ENCODE measurements around the gene TENT4A. TPM values are rescaled to one million over a fixed set of nuclear protein-coding genes. Genes with fewer than 3 reads are reported as not detected.

TENT4A gene
- total and polyA plus RNA-seq, 8 donors: 3.5 to 37.4 (median 15.8) TPM

DNA sequence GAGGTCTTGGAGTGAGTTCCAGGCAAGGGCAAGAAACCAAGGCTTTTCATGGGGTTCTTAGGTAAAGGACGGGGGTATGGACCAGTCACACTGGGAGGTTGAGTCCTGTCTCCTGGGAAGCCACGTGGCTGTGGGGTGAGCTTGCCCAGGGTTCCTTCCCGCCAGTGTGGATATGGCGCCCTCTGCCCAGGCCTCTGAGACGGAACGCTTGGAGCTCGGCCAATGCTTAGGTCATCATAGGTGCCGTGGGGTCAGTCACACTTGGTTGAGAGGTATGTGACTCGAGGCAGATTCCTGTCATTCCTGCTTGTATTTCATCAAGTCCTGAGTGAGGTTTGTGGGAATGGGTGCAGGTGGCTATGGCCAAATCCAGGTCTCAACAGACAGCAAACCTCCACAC lies 46.2 kb downstream of the TENT4A start:
- H3K4me3 ChIP-seq: no peak overlapping the region
- peaks cover 27 to 48% (median 46%) of the 10 kb centered on the region in 4 donors for H3K36me3 ChIP-seq
- no peaks in the 10 kb centered on the region for H3K4me1 ChIP-seq
- H3K27ac ChIP-seq: no peak overlapping the region
- 56 to 79% (median 73%) methylated on average over 8 to 9 of the region's 9 CpGs for WGBS, 5 donors
- H3K27me3 ChIP-seq: no peaks in the 10 kb centered on the region
- no peak for DNase-seq
- no peak for TF ChIP-seq POLR2A (IDR thresholded peaks at IDR 0.05)
- no peak for TF ChIP-seq POLR2AphosphoS5 (IDR thresholded peaks at IDR 0.05)
- TF ChIP-seq, protein P1, sequence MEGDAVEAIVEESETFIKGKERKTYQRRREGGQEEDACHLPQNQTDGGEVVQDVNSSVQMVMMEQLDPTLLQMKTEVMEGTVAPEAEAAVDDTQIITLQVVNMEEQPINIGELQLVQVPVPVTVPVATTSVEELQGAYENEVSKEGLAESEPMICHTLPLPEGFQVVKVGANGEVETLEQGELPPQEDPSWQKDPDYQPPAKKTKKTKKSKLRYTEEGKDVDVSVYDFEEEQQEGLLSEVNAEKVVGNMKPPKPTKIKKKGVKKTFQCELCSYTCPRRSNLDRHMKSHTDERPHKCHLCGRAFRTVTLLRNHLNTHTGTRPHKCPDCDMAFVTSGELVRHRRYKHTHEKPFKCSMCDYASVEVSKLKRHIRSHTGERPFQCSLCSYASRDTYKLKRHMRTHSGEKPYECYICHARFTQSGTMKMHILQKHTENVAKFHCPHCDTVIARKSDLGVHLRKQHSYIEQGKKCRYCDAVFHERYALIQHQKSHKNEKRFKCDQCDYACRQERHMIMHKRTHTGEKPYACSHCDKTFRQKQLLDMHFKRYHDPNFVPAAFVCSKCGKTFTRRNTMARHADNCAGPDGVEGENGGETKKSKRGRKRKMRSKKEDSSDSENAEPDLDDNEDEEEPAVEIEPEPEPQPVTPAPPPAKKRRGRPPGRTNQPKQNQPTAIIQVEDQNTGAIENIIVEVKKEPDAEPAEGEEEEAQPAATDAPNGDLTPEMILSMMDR (IDR thresholded peaks at IDR 0.05): no peak
- TF ChIP-seq EP300 (IDR thresholded peaks at IDR 0.05): no peak
- no peaks in the 10 kb centered on the region for H3K9me3 ChIP-seq
- intact Hi-C loops (cut with DNase I; ENCODE audit: low total_unique reads): no loop called here

DNA sequence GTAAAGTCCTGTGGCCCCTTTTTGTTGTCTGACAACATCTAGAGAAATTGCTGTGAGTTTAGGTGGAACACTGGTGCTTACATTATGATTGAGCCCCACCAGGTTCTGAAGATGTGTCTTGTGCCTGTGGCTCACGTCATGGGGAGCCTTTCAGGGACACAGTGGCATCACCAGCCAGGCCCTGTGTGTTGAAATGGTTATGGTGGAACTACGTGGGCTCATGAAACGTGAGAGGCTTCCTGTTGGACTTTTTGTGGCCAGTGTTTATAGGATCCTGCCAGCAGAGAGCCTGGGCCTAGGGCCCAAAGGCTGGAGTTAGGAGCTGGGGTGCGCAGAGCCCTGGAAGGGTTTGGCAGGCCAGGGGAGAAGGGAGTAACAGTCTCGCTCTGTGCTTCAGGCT lies 46.8 kb downstream of the TENT4A start:
- TF ChIP-seq POLR2AphosphoS5 (IDR thresholded peaks at IDR 0.05): no peak
- no peak for TF ChIP-seq EP300 (IDR thresholded peaks at IDR 0.05)
- TF ChIP-seq, protein P1 (IDR thresholded peaks at IDR 0.05): no peak
- no peak for TF ChIP-seq POLR2A (IDR thresholded peaks at IDR 0.05)
- intact Hi-C loops (cut with DNase I; ENCODE audit: low total_unique reads): no loop called here
- no peak for DNase-seq
- peaks cover 21 to 42% (median 40%) of the 10 kb centered on the region in 4 donors for H3K36me3 ChIP-seq
- 74 to 90% (median 82%) methylated on average over 5 of the region's 5 CpGs for WGBS, 5 donors
- H3K27ac ChIP-seq: no peak overlapping the region
- H3K27me3 ChIP-seq: no peaks in the 10 kb centered on the region
- no peak overlapping the region for H3K4me3 ChIP-seq
- H3K9me3 ChIP-seq: no peaks in the 10 kb centered on the region
- H3K4me1 ChIP-seq: no peaks in the 10 kb centered on the region

DNA sequence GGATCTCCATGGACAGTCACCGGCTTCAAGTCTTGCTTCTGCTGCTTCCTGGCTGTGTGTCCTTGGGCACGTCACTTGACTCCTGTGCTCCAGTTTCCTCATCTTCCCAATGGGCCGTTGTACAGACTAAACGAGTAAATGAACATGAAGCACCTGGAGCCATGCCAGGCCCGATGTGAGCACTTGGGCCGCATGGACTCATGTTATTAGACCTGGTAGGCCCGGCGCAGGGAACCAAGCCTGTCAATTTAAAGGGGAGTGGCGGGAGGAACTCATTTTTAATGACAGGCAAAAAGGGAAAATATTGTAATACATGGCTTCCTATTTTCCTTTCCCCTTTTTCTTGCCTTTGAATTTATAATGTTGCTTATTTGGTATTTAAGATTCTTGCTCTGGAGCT lies 47.5 kb downstream of the TENT4A start:
- intact Hi-C loops (cut with DNase I; ENCODE audit: low total_unique reads): no loop called here
- no peaks in the 10 kb centered on the region for H3K27me3 ChIP-seq
- no peak overlapping the region for H3K27ac ChIP-seq
- no peaks in the 10 kb centered on the region for H3K9me3 ChIP-seq
- H3K4me3 ChIP-seq: no peak overlapping the region
- peaks cover 15 to 35% (median 33%) of the 10 kb centered on the region in 4 donors for H3K36me3 ChIP-seq
- peaks cover 0 to 4% (median 3%) of the 10 kb centered on the region in 4 donors for H3K4me1 ChIP-seq
- TF ChIP-seq POLR2A (IDR thresholded peaks at IDR 0.05) (no peak), POLR2AphosphoS5 (IDR thresholded peaks at IDR 0.05) (no peak), EP300 (IDR thresholded peaks at IDR 0.05) (no peak)
- TF ChIP-seq, protein P1 (IDR thresholded peaks at IDR 0.05): no peak
- WGBS, 5 donors: 74 to 79% (median 77%) methylated on average over 9 of the region's 9 CpGs
- no peak for DNase-seq

DNA sequence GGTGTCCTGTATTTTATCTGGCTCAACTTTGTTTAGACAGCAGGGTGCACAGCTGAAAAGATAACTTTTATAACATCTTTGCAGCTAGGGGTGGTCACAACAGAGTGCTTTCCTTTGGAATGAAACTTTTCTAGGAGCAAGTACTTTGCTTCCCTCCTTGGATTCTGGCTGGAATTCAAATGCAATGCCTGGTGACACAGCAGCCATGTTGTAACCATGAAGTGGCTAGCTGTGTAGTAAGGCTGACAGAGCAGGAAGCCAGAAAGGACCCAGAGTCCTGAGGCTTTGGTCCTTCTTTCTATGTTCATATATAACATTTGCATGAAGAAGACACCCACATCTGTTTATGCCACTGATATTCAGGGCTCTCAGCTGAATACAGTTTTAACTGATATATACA lies 48.1 kb downstream of the TENT4A start:
- Histone ChIP-seq H3K4me1 (peaks cover 6 to 11% (median 10%) of the 10 kb centered on the region in 4 donors), H3K4me3 (no peak overlapping the region), H3K9me3 (no peaks in the 10 kb centered on the region), H3K36me3 (peaks cover 11 to 28% (median 26%) of the 10 kb centered on the region in 4 donors), H3K27me3 (no peaks in the 10 kb centered on the region), H3K27ac (no peak overlapping the region)
- intact Hi-C loops (cut with DNase I; ENCODE audit: low total_unique reads): no loop called here
- DNase-seq: no peak
- TF ChIP-seq EP300 (IDR thresholded peaks at IDR 0.05) (no peak), POLR2A (IDR thresholded peaks at IDR 0.05) (no peak), POLR2AphosphoS5 (IDR thresholded peaks at IDR 0.05) (no peak)
- TF ChIP-seq, protein P1 (IDR thresholded peaks at IDR 0.05): no peak

Measured in stomach (tissue), 9 donors.